ENCODE measurements around the gene ISM1. TPM values are rescaled to one million over a fixed set of nuclear protein-coding genes. Genes with fewer than 3 reads are reported as not detected.

The ISM1 gene
- total and polyA plus RNA-seq, 8 donors, result 0.25 to 14.3 (median 0.97) TPM; not detected in 2

DNA sequence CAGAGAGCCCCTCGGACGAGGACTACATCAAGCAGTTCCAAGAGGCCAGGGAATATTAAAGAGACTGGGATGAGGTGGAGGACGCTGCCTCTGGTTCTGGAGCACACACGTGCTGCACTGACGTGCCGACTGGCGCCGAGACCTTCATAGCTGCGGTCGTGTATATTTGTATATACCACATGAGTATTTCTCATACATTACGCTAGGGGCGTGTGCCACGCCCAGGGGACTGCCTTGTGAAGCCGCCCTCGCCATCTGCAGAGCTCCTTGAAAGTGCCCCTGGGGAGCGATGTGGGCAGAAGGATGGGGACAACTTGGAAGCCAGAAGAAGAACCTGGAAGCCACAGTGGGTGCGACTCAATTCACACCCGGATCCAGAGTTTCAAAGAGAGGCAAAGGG lies 78.3 kb downstream of the ISM1 start:
- peaks cover 0 to 9% (median 0%) of the 10 kb centered on the region in 4 donors for H3K36me3 ChIP-seq
- peaks cover 0 to 12% (median 6%) of the 10 kb centered on the region in 4 donors for H3K9me3 ChIP-seq
- intact Hi-C loops (cut with DNase I; ENCODE audit: low total_unique reads), result no loop called here
- no peaks in the 10 kb centered on the region for H3K27me3 ChIP-seq
- whole genome bisulfite sequencing, 5 donors, result 90 to 96% (median 93%) methylated on average over 18 of the region's 18 CpGs
- H3K4me3 ChIP-seq, result no peak overlapping the region
- DNase-seq, result no peak
- TF ChIP-seq, protein P1, sequence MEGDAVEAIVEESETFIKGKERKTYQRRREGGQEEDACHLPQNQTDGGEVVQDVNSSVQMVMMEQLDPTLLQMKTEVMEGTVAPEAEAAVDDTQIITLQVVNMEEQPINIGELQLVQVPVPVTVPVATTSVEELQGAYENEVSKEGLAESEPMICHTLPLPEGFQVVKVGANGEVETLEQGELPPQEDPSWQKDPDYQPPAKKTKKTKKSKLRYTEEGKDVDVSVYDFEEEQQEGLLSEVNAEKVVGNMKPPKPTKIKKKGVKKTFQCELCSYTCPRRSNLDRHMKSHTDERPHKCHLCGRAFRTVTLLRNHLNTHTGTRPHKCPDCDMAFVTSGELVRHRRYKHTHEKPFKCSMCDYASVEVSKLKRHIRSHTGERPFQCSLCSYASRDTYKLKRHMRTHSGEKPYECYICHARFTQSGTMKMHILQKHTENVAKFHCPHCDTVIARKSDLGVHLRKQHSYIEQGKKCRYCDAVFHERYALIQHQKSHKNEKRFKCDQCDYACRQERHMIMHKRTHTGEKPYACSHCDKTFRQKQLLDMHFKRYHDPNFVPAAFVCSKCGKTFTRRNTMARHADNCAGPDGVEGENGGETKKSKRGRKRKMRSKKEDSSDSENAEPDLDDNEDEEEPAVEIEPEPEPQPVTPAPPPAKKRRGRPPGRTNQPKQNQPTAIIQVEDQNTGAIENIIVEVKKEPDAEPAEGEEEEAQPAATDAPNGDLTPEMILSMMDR (IDR thresholded peaks at IDR 0.05), result no peak
- TF ChIP-seq POLR2A (IDR thresholded peaks at IDR 0.05) (no peak), POLR2AphosphoS5 (IDR thresholded peaks at IDR 0.05) (no peak), EP300 (IDR thresholded peaks at IDR 0.05) (no peak)
- H3K4me1 ChIP-seq, result no peaks in the 10 kb centered on the region
- no peak overlapping the region for H3K27ac ChIP-seq

DNA sequence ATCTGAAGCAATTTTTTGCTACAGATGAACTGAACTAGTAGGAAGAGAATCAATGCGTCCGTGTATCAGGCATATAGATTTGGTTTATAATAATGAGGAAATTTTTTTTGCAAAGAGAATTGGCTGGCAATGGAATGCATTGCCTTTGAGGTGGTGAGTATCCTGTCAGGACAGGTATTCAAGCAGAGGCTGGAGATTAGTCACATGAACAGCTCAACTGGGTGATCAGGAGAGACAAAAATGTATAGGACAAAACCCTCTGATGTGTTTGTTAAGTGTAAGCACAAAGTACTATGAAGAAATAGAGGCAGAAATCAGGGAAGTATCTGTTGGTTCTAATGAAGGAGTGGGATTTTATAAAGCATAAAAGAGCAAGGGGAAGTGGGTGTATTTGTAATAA lies 80.5 kb downstream of the ISM1 start:
- Histone ChIP-seq H3K9me3 (peaks cover 0 to 14% (median 6%) of the 10 kb centered on the region in 4 donors), H3K4me1 (no peaks in the 10 kb centered on the region), H3K27me3 (no peaks in the 10 kb centered on the region), H3K27ac (no peak overlapping the region), H3K36me3 (peaks cover 0 to 9% (median 0%) of the 10 kb centered on the region in 4 donors), H3K4me3 (no peak overlapping the region)
- no peak for TF ChIP-seq POLR2A (IDR thresholded peaks at IDR 0.05)
- TF ChIP-seq EP300 (IDR thresholded peaks at IDR 0.05), result no peak
- no peak for TF ChIP-seq POLR2AphosphoS5 (IDR thresholded peaks at IDR 0.05)
- TF ChIP-seq, protein P1 (IDR thresholded peaks at IDR 0.05), result no peak
- no peak for DNase-seq
- WGBS, 5 donors, result 94 to 99% (median 97%) methylated on average over 2 of the region's 2 CpGs
- intact Hi-C loops (cut with DNase I; ENCODE audit: low total_unique reads), result no loop called here

DNA sequence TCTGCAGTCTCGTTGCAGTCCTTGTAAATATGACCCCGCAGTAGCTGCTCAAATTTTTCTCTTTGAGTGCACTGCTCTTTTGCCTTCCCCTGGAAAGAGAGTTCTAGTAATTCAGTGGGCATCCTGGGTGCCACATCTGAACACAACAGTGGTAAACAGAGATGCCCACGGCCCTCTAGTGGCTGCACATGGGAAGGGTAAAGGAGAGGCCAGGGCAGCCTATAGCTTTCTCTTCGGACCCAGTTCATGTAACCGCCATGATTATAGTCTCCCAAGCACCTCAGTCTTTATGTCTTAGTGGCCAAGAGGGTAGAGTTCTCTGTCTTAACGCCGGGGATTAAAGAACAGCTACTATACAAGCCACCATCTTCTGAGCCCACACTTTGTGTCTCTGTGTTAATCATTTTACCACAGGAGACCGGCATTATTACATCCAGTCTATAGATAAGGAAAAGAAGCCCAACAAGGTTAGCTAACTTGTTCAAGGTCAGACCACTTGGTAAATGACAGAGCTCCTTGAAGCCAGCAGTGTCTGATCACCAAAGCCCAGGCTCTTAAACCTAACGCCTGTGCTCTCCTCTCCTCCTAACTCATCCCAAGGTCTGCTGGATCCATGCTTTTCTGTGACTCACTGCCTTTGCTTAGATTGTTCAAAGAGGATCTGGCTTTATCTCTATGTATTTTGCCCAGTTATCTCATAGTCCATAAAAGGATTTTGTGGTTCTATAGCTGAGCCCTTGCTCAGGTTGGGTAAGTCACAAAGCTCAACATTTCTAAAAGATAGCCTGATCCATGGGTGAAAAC lies 81.8 kb downstream of the ISM1 start:
- Histone ChIP-seq H3K27ac (no peak overlapping the region), H3K27me3 (no peaks in the 10 kb centered on the region), H3K9me3 (peaks cover 0 to 14% (median 6%) of the 10 kb centered on the region in 4 donors), H3K4me1 (no peaks in the 10 kb centered on the region), H3K36me3 (peaks cover 0 to 9% (median 0%) of the 10 kb centered on the region in 4 donors), H3K4me3 (no peak overlapping the region)
- DNase-seq, result peak in 1 of 2 donors; percentile 47
- TF ChIP-seq, protein P1 (IDR thresholded peaks at IDR 0.05), result peak in 4 of 7 experiments; percentile 8 to 36 (median 18)
- no peak for TF ChIP-seq EP300 (IDR thresholded peaks at IDR 0.05)
- intact Hi-C loops (cut with DNase I; ENCODE audit: low total_unique reads), result no loop called here
- 64 to 73% (median 68%) methylated on average over 9 of the region's 9 CpGs for WGBS, 5 donors

DNA sequence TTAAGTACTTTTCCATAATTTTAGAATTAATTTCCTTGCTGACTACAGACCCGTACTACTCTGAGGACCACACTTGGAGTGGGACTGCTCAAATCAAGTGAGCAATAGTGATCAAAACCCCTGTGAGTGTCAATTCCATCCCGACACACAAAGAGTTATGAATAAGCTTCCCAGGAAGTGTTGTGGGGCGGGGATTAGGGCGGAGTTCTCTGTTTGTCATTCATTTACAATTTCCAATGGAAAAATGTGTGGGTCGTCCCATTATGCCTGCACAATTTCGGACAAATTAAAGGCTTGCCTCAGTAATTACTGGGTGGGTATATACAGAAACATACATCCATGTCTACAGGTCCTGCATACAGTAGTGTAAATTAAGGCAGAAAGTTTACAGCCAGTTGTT lies 84.2 kb downstream of the ISM1 start:
- intact Hi-C loops (cut with DNase I; ENCODE audit: low total_unique reads), result no loop called here
- TF ChIP-seq EP300 (IDR thresholded peaks at IDR 0.05) (no peak), POLR2AphosphoS5 (IDR thresholded peaks at IDR 0.05) (no peak), POLR2A (IDR thresholded peaks at IDR 0.05) (no peak)
- TF ChIP-seq, protein P1 (IDR thresholded peaks at IDR 0.05), result no peak
- WGBS, 5 donors, result 78 to 85% (median 83%) methylated on average over 6 of the region's 6 CpGs
- Histone ChIP-seq H3K4me3 (no peak overlapping the region), H3K27ac (no peak overlapping the region), H3K9me3 (peaks cover 0 to 14% (median 6%) of the 10 kb centered on the region in 4 donors), H3K36me3 (no peaks in the 10 kb centered on the region), H3K27me3 (no peaks in the 10 kb centered on the region), H3K4me1 (no peaks in the 10 kb centered on the region)
- DNase-seq, result no peak

Data from stomach (tissue), 9 donors.